K562 treated with DMSO at 1 percent for 12 hours (cell line): ENCODE data around the gene GGCX. TPM values are rescaled to one million over a fixed set of nuclear protein-coding genes. Genes with fewer than 3 reads are reported as not detected.

Source experiments
- total RNA-seq: library from RNA; unstranded; fragments of 300-600 nt; gene quantifications from 2 replicates; pipeline ENCODE4 v1.2.3, GENCODE V29; 2022; ENCODE audit not compliant: insufficient read depth

Gene GGCX
- total RNA-seq, result 12.8 and 25.0 TPM in 2 replicates

DNA sequence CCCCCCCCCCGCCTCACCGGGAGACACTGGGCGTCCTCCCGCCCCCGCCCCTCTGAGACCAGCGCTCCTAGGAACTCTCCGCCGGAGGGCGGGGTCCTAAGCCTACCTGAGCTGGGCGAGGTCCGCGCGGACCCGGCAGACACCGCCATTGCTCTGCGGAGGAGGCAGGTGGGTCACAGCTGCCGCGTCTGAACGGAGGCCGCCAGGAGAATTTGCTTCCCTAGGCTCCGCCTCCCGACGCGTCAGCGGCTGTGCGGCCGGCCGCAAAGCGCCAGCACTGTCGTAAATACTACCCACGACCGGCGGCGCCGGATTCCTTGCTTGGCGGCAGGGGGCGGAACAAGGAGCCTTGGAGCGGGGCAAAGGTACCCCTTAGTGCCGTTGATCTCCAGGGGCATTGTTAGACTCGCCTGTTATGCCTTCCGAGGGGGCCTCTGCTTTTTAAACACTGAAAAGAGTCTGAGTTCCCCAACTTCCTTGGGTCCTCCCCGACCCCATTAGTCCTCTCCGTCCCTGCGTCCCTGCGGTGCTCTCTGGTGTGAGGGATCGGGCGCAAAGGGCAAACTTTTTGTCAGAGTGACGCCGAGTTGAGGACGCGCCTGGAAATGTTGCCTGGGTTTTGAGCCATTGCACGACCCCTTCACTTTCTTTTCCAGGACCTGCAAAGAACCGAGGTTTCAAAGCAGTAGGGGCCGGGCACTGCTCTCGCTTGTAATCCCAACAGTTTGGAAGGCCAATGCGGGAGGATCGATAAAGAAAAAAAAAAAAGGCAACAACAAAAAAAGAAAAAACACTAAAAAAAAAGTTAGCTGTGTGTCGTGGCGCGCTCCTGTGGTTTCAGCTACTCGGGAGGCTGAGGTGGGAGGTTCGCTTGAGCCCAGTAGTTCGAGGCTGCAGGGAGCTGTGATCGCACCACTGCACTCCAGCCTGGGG is at the start of gene GGCX:
Gene GGCX, minus strand, starts transcription at position 214 of the 933 bp plus-strand sequence. Its CDS starts 65 bp downstream, at position 149.

DNA sequence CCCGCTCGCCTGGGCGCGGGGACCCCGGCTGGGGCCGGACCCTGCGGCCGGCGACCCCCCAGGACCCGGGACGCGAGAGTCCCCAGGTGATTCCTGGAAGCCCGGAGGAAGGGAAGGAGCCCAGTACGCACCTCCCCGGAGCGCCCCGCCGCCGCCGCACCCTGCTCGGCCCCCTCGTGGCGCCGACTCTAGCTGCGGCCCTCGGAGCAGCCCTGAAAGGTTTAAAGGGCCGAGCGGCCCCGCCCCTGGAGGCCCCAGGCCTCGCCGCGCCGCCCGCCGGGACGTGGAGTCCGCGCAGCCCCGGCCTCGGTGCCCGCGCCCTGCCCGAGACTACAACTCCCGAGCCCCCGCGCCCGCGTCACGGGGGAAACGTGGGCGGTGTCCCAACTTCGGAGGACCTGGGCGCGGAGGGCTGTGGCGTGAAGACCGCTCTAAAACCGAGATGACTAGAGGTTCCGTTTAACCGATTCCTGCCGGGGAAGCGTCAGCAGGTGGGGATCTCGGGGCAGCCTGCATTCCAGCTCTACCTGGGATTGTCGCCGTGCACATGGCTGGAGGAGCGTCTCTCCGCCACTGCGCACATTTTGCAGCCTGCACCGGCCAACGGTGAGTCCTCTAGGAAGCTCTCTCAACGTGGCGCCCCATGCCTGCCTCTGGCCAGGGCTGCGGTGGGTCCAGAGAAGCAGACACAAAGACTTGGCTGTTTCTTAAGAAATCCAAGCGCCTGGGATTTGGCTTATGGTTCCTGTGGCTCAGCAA is 41.4 kb upstream of the GGCX start, which contains the start of gene TMEM150A:
Gene TMEM150A, minus strand, starts transcription at position 223 of the 759 bp plus-strand sequence. CDS start 750 bp downstream, outside the sequence.

DNA sequence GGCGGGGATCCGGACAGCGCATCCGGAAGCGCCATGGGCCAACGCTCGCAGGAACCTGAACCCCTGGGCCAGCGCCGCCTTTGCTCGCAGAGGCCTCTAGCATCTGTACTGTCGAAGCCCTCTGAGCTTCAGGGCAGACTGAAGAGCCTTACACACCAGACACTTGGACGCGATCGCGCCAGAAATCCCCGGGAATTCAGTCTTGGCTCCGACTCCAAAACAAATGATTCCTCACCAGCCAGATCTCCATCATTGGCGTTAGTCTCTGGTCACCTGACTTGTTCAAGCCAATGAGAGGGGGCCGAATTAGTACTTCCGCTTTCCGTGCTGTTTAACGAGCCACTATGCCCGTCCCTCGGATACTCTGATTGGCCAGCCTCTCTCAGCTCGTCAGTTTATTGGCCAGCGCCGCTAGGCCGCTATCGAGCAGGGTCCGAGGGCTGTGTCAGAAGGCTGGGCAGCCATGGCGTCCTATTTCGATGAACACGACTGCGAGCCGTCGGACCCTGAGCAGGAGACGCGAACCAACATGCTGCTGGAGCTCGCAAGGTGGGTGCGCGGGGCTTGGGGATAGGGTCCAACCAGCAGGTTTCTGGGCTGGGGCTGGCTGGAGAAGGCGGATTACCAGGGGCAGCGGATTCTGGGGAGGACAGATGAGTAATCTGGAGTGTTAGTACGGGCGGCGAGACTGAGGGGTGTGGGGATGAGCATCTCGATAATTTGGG is 34.2 kb upstream of the GGCX start, which contains the start of gene RNF181:
Gene RNF181, plus strand, starts transcription at position 445 of the 725 bp plus-strand sequence. Its CDS starts 19 bp downstream, at position 464.

DNA sequence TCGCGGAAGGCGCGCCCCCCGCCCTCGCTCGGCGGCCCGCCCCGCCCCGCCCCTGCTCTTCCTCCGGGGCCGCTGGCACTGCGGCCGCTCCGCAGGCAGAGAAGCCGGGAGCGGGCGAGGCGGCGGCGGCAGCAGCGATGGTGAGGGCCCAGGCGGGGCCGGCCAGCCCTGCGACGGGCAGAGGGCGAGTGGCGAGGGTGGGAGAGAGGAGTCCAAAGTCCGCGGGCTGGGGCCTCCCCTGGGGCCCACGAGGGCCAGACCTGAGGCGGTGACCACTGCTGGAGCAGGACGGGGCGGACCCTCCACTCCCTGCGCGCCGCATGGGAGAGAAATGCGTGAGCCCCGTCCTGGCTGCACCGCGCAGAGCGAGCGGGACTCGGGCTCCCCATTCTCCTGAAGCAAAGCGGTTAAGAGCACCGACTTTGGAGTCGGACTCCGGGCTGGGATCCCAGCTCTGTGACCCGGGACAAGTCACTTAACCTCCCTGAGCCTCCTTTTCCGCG is 23.1 kb upstream of the GGCX start, which contains the start of gene VAMP5:
Gene VAMP5, plus strand, starts transcription at position 78 of the 503 bp plus-strand sequence. Its CDS starts 60 bp downstream, at position 138.

DNA sequence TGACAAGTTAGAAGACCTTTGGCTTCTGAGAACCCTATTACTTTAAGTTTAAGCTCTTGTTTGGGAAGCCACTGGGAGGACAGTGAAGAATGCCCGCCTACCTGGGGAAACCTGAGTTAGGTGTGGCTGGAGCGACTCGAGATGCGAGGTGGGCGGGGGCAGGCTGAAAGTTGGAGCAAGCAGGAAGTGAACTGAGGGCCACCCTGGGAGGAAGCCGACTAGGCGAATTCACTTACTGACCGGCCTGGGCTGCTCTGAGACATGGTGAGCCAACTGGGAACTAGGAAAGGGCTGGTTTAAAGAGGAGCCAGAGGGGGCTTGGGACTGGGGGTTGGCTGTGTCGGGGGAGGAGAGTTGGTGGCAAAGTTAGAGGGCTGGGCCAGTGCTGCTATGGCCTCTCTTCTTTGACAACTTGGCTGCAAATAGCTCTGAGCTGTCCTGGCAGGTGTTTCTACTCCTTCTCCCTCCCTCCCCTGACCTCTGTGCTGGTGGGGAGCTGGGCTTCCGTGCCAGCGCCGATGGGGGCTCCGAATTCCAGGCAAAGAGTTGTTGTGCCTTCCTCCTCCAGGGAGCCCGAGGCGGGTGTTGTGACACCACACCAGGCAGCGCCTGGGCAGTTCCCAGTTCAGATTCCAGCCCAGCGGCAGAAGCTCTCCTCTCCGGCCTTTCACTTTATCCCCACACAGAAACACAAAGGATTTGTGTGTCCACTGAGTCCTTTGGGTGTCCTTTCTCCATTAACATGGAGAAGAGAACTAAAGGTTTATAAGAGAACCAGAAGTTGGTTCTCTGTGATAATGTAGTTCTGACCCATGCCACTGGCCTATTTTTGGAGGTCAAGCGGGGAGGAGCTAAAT is 16.3 kb upstream of the GGCX start, which contains the start of gene VAMP8:
Gene VAMP8, plus strand, starts transcription at position 201 of the 857 bp plus-strand sequence. Its CDS starts 61 bp downstream, at position 262.

DNA sequence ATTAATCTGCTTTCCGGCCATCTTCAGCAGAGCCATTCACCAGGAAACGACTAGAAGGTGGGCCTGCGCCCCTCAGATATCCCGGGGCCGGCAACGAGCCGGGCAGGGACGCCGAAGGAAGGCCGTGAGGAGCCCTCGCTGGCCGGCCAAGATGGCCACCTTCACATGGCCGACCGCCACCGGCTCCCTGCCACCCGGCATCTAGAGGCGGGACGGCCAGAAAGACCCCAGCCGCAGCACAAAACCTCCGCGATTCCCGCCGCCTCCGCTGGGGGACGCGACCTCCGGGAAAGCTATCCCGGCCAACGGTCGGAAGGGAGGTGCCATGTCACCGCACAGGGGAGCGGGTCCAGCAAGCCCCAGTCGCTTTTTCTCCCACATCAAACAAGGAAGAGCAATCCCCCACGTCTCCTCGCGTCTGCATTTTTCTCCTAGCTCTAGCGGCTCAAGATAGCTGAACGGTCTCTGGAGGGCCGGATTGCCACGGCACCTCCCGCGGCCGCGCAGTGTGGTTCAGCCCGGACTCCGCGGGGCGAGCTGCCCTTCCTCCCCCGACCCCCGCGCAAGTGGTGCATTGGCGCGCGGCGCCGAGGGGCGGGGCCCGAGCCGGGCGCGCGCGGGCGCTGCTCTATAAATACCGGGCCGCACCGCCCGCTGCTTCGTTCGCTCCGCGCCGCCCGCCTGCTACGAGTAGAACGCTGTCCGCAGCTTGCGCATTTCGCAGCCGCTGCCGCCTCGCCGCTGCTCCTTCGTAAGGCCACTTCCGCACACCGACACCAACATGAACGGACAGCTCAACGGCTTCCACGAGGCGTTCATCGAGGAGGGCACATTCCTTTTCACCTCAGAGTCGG is 22.6 kb downstream of the GGCX start, which contains the start of gene MAT2A:
Gene MAT2A, plus strand, starts transcription at position 662 of the 854 bp plus-strand sequence. Its CDS starts 120 bp downstream, at position 782.

Other genes starting within 250 kb of the GGCX start
- gene TGOLN2, start 233.5 kb downstream of the GGCX start, total RNA-seq, result 17.3 and 68.1 TPM in 2 replicates
- 20.0 and 38.5 TPM in 2 replicates for gene RETSAT, start 207.0 kb downstream of the GGCX start, total RNA-seq
- 17.5 and 31.3 TPM in 2 replicates for gene ELMOD3, start 206.7 kb downstream of the GGCX start, total RNA-seq
- 80.0 and 155 TPM in 2 replicates for gene CAPG, start 151.1 kb downstream of the GGCX start, total RNA-seq
- gene SH2D6, start 142.8 kb downstream of the GGCX start, total RNA-seq, result not detected in 2 replicates
- 65.4 and 197 TPM in 2 replicates for gene MAT2A, start 22.3 kb downstream of the GGCX start, total RNA-seq
- gene VAMP8, start 16.1 kb upstream of the GGCX start, total RNA-seq, result 157 and 192 TPM in 2 replicates
- 3.6 TPM in 1 of 2 replicates, not detected in the other for gene VAMP5, start 22.9 kb upstream of the GGCX start, total RNA-seq
- gene RNF181, start 34.3 kb upstream of the GGCX start, total RNA-seq, result 250 and 334 TPM in 2 replicates
- 18.0 and 19.7 TPM in 2 replicates for gene TMEM150A, start 41.2 kb upstream of the GGCX start, total RNA-seq
- gene C2orf68, start 50.6 kb upstream of the GGCX start, total RNA-seq, result 26.1 and 53.7 TPM in 2 replicates
- 60.4 and 106 TPM in 2 replicates for gene USP39, start 54.7 kb upstream of the GGCX start, total RNA-seq
- not detected in 2 replicates for gene SFTPB, start 106.7 kb upstream of the GGCX start, total RNA-seq
- not detected in 2 replicates for gene GNLY, start 132.9 kb upstream of the GGCX start, total RNA-seq
- gene ATOH8, start 192.5 kb upstream of the GGCX start, total RNA-seq, result not detected in 2 replicates